Fibroblast of the conjunctiva (primary cell): ENCODE data around the gene RAB13.

ENCODE experiments used
- DNase-seq: peaks from one replicate; pipeline ENCODE4 v3.0.0-alpha.2; 2010; ENCODE audit warnings: low read depth

The RAB13 gene

GRCh38 chr1:153977250-153978240 is 8.6 kb downstream of the RAB13 start, which contains the start of gene JTB:
JTB (minus strand) TSS chr1:153977674; CDS start chr1:153977252, 422 bp downstream.
- DNase-seq: peak; percentile 60

- no peak for DNase-seq
Observed at GRCh38 chr1:153976819-153977249, 9.3 kb downstream of the RAB13 start.

- no peak for DNase-seq
Observed at GRCh38 chr1:153973525-153973924, 12.6 kb downstream of the RAB13 start.

- no peak for DNase-seq
Observed at GRCh38 chr1:153973071-153973470, 13.1 kb downstream of the RAB13 start.

GRCh38 chr1:153970346-153970745 is 15.8 kb downstream of the RAB13 start:
- no peak for DNase-seq

- no peak for DNase-seq
Observed at GRCh38 chr1:153968972-153969371, 17.2 kb downstream of the RAB13 start.

- no peak for DNase-seq
Observed at GRCh38 chr1:153968408-153968807, 17.7 kb downstream of the RAB13 start.

GRCh38 chr1:153968000-153968363 is 18.2 kb downstream of the RAB13 start:
- no peak for DNase-seq

GRCh38 chr1:153967107-153967999 is 18.8 kb downstream of the RAB13 start, which contains the start of gene CREB3L4:
CREB3L4 (plus strand) TSS chr1:153967902; CDS start chr1:153968526, 624 bp downstream.
- peak; percentile 98 for DNase-seq

GRCh38 chr1:153963850-153964331 is 22.2 kb downstream of the RAB13 start:
- DNase-seq: no peak

GRCh38 chr1:153963030-153963849 is 22.9 kb downstream of the RAB13 start, which contains the start of gene SLC39A1:
SLC39A1 (minus strand) TSS chr1:153963537; CDS start chr1:153962715, 822 bp downstream.
- DNase-seq: peak; percentile 94

- no peak for DNase-seq
Observed at GRCh38 chr1:153962088-153963029, 23.8 kb downstream of the RAB13 start.

- DNase-seq: no peak
Observed at GRCh38 chr1:153961421-153961820, 24.7 kb downstream of the RAB13 start.

GRCh38 chr1:153960206-153960605 is 25.9 kb downstream of the RAB13 start:
- DNase-seq: no peak

GRCh38 chr1:153959454-153959853 is 26.7 kb downstream of the RAB13 start:
- DNase-seq: no peak

GRCh38 chr1:153958961-153959260 is 27.2 kb downstream of the RAB13 start:
- no peak for DNase-seq

- DNase-seq: peak; percentile 97
Observed at GRCh38 chr1:153958111-153958960, 27.8 kb downstream of the RAB13 start, which contains the start of gene CRTC2. CRTC2 (minus strand) TSS chr1:153958612; CDS start chr1:153958497, 115 bp downstream.

GRCh38 chr1:153957744-153958110 is 28.4 kb downstream of the RAB13 start:
- no peak for DNase-seq

- no peak for DNase-seq
Observed at GRCh38 chr1:153956997-153957715, 29.0 kb downstream of the RAB13 start.
